Right lobe of liver (tissue), 6 donors: ENCODE results near the gene MIPEP. TPM values are rescaled to one million over a fixed set of nuclear protein-coding genes. Genes with fewer than 3 reads are reported as not detected.

Experiments used
- ATAC-seq, 4 donors: fragments of 200-7000 bp; cut with Tn5 transposase; one replicate each; pipeline ENCODE4 v1.9.1; 2020; ENCODE audit warnings: mild to moderate bottlenecking in 4 of 4, moderate library complexity in 4 of 4
- DNase-seq, 3 donors: peaks; one replicate each; pipeline ENCODE4 v3.0.0-alpha.2; 2020
- H3K27ac ChIP-seq, 3 donors: fragments of 200-600 bp; one replicate each; pipeline ENCODE4 v1.8.0; 2022
- H3K27me3 ChIP-seq, 2 donors: fragments of 200-600 bp; one replicate each; pipeline ENCODE4 v1.8.0; 2022
- H3K36me3 ChIP-seq, 4 donors: fragments of 200-600 bp; sonication (generic) in 1 of 4; one replicate each; pipeline versions ENCODE4 v1.5.1 to v1.8.0; 2017 to 2022; ENCODE audit warnings: control low read depth in 1 of 4
- H3K4me1 ChIP-seq, 4 donors: fragments of 200-600 bp; sonication (generic) in 1 of 4; one replicate each; pipeline versions ENCODE4 v1.5.1 to v1.8.0; 2017 to 2022; ENCODE audit warnings: control low read depth in 1 of 4
- H3K4me3 ChIP-seq, 3 donors: fragments of 200-600 bp; one replicate each; pipeline ENCODE4 v1.8.0; 2022
- H3K9me3 ChIP-seq, 4 donors: fragments of 200-600 bp; sonication (generic) in 1 of 4; one replicate each; pipeline versions ENCODE4 v1.5.1 to v1.8.0; 2017 to 2022; ENCODE audit warnings: control low read depth in 1 of 4
- POLR2A ChIP-seq: fragments of 450-650 bp; IDR thresholded peaks from one replicate; pipeline ENCODE4 v1.6.1; 2017; ENCODE audit warnings: antibody characterized with exemption, mild to moderate bottlenecking
- WGBS: methylation state at CpG from one replicate; pipeline ENCODE4 v1.1.6; 2018; ENCODE audit warnings: low coverage, low lambda C conversion rate; ENCODE audit not compliant: insufficient coverage; ENCODE audit errors: missing lambda C conversion rate; 5-methylcytosine and 5-hydroxymethylcytosine counted together
- intact Hi-C, 2 donors: fragments of 100-400 bp; cut with DNase I; formaldehyde crosslinking; loops; one replicate each; pipeline versions ENCODE4 v1.11.2 to v1.14.1; 2022
- total RNA-seq, 6 experiments: library from RNA; depleted of rRNA in 2 of 6; stranded (reverse); fragments of >200 nt in 2 of 6; fragmentation: NEBNext Ultra II Directional in 3 of 6; extraction: Animal tissue kit (Norgen Biotek cat#: 25700) in 3 of 6; gene quantifications; one replicate each; pipeline versions ENCODE4 v1.1.0 to v1.2.4, GENCODE V29; 2016 to 2023
- TF ChIP-seq, protein P1 (sequence below), 4 donors: fragments of 200-600 bp in 3 of 4; fragments of 450-650 bp in 1 of 4; IDR thresholded peaks; one replicate each; pipeline versions ENCODE4 v1.5.1 to v1.8.0; 2016 to 2022; ENCODE audit warnings: antibody characterized with exemption in 4 of 4, mild to moderate bottlenecking in 2 of 4
- donor health status: DM: no; HTN: yes; CAD: no.
- donor health status: DM: no; HTN: no; CAD: no.
- donor health status: DM: no; HTN: no; CAD: no.
- donor health status: DM: no; HTN: yes; CAD: no.
- donor health status: DM: no; HTN: yes; CAD: no.

Gene MIPEP
- total RNA-seq, 6 experiments from 2014 or later: 8.2 to 15.2 (median 11.8) TPM

DNA sequence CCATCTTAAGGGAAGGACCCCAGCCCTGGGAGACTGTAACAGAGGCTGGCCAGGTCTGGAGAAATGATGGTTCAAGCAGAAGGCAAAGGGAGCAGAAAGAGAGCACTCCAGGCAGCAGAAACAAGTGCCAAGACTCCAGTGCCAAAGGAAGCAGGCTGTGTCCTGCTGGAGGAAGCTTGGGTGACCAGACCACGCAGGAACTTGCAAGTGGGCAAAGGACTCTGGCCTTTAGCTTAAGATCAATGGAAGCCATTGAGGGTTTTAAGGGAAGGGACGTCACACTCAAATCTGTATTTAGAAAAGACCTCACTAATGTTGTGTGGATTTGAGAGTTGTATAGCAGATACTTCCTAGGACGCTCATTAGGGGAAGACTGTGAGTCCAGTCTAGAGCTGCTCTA is 95.5 kb downstream of the MIPEP start:
- 88% methylated on average over 3 of the region's 3 CpGs for WGBS
- Histone ChIP-seq H3K4me3 (no peak overlapping the region), H3K36me3 (no peaks in the 10 kb centered on the region), H3K27ac (no peak overlapping the region), H3K27me3 (no peaks in the 10 kb centered on the region), H3K4me1 (no peaks in the 10 kb centered on the region), H3K9me3 (no peaks in the 10 kb centered on the region)
- intact Hi-C loops: no loop called here
- DNase-seq (no peak), ATAC-seq (no peak)
- TF ChIP-seq, protein P1, sequence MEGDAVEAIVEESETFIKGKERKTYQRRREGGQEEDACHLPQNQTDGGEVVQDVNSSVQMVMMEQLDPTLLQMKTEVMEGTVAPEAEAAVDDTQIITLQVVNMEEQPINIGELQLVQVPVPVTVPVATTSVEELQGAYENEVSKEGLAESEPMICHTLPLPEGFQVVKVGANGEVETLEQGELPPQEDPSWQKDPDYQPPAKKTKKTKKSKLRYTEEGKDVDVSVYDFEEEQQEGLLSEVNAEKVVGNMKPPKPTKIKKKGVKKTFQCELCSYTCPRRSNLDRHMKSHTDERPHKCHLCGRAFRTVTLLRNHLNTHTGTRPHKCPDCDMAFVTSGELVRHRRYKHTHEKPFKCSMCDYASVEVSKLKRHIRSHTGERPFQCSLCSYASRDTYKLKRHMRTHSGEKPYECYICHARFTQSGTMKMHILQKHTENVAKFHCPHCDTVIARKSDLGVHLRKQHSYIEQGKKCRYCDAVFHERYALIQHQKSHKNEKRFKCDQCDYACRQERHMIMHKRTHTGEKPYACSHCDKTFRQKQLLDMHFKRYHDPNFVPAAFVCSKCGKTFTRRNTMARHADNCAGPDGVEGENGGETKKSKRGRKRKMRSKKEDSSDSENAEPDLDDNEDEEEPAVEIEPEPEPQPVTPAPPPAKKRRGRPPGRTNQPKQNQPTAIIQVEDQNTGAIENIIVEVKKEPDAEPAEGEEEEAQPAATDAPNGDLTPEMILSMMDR (IDR thresholded peaks at IDR 0.05): no peak
- TF ChIP-seq POLR2A: no peak

DNA sequence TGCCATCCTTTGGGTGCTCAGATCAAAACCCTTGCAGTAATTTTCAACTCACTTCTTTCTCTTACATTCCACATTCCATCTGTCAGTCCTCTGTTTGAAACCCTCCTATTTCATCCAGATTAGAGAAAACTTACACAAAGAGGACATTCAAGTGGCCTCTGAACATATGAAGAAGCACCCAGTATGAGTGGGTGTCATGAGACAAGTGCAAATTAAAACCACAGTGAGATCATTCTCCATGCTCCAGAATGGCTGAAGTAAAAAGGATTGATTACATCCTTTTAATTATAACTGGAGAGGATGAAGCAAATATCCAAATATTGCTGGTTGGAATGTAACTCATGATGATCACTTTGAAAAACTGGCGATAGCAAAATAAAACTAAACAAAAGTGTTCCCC is 96.5 kb downstream of the MIPEP start:
- ATAC-seq: no peak
- H3K9me3 ChIP-seq: no peaks in the 10 kb centered on the region
- H3K4me1 ChIP-seq: no peaks in the 10 kb centered on the region
- DNase-seq: no peak
- H3K36me3 ChIP-seq: no peaks in the 10 kb centered on the region
- TF ChIP-seq POLR2A: no peak
- TF ChIP-seq, protein P1 (IDR thresholded peaks at IDR 0.05): no peak
- H3K4me3 ChIP-seq: no peak overlapping the region
- H3K27ac ChIP-seq: no peak overlapping the region
- intact Hi-C loops: no loop called here
- WGBS: 100% methylated on average over 1 of the region's 1 CpG
- H3K27me3 ChIP-seq: no peaks in the 10 kb centered on the region

DNA sequence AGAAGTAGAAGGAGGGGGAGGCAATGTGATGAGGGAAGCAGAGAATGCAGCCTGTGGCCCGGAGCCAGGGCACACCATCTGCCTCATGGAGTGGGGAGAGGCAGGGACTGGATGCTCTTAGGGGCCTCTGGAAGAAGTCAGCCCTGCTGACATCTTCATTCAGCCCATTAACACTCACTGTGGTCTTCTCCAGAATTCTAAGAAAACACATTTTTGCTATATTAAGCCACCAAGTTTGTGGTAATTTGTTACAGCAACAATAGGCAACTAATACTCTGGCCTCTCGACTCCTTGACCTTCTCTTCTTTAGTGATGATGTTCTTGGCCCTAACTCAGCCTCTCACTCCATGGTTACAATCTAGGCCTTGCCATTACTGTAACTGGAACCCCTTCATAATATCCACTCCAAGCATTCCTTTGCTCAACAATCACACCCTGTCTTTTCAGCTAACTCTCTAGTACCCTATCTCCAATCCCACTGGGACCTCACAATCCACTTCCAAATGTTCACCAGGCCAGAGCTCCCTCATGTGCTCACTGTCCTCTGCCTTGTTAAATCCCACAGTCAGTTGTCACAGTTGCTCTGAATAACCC is 98.5 kb downstream of the MIPEP start:
- DNase-seq: no peak
- Histone ChIP-seq H3K27ac (no peak overlapping the region), H3K36me3 (no peaks in the 10 kb centered on the region), H3K27me3 (no peaks in the 10 kb centered on the region), H3K4me3 (no peak overlapping the region), H3K4me1 (no peaks in the 10 kb centered on the region), H3K9me3 (no peaks in the 10 kb centered on the region)
- intact Hi-C loops: no loop called here
- TF ChIP-seq, protein P1 (IDR thresholded peaks at IDR 0.05): no peak
- TF ChIP-seq POLR2A: no peak
- ATAC-seq: no peak
- 82% methylated on average over 2 of the region's 2 CpGs for WGBS

DNA sequence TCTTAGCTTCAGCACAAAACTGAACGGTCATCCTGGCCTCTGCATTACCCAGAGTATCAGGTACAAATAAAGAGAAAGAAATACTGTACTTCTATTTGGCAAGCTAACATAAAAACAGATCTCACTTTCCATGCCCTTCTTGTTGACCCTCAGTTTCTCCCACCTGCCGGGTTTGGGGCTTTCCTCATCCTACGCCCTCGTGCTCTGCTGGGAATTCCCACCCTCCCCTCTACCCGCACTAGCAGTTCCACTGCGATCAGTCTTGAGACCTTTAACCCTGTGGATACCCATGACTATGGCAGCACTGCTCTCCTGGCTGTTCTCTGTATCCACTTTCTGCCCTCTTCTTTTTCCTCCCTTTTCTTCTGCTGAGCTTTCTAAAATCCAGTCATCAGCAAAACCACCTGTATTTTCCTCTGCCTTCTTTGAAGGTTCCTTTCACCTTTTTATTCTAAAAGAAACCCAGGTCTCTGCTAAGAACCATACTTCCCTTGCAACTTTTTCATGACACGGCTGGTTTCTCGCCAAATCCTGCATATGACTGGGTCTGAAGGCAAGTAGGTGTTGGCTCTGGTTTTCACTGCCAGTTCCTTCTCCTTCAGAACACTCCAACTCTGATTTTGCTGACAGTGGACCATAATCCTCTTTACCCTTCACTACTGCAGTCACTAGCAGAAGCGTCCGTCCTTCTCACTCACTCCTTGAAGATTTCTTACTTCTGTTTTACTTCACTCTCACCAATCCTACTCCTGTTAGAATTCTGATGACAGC is 99.4 kb downstream of the MIPEP start:
- intact Hi-C loops: no loop called here
- Histone ChIP-seq H3K4me3 (no peak overlapping the region), H3K9me3 (no peaks in the 10 kb centered on the region), H3K36me3 (no peaks in the 10 kb centered on the region), H3K27me3 (no peaks in the 10 kb centered on the region), H3K27ac (no peak overlapping the region), H3K4me1 (no peaks in the 10 kb centered on the region)
- DNase-seq (no peak), ATAC-seq (peak in 2 of 4 donors; percentile 20 to 26)
- 77% methylated on average over 10 of the region's 10 CpGs for WGBS
- TF ChIP-seq POLR2A: no peak
- TF ChIP-seq, protein P1 (IDR thresholded peaks at IDR 0.05): no peak
